Measurements from ENCODE around the gene BAHCC1. TPM values are rescaled to one million over a fixed set of nuclear protein-coding genes. Genes with fewer than 3 reads are reported as not detected.
A peak's percentile ranks its signal among the peaks of the same experiment; 100 is the strongest.

The BAHCC1 gene
- total RNA-seq, 1 experiment from 2014 or later: 9.9 TPM

DNA sequence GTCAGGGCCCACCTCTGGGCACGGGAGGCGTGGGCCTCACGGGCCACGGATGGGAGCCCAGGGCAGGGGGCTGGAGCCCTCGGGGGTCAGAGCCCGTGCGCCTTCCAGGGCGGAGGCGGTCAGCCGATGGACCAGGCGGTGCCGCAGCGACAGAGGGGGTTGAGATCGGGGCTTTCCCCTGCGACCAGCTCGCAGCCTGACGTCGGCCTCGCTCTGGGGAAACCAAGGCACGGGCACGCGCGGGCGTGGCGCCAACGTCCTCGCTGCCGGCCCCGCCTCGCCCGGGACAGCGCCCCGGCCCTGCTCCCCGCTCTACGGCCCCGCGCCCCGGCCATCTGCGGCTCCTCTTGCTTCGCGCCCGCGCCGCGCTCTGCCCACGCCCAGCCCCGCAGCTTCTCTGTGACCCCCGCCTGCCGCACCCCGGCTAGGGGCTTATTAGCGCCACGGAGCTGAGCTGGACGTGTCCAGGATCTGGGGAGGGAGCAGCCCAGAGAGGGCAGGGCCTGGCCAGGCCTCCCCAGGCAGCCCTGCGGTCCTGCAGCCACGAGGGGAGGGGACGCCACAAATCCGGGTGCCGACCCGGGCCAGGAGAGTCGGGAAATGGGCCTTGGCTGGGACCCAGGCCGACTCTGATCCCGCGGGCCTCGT, 103.8 kb downstream of the BAHCC1 start:
- TF ChIP-seq EZH2 (IDR thresholded peaks at IDR 0.05; ENCODE audit: low read length, unreplicated experiment) (no peak), EZH2phosphoT487 (IDR thresholded peaks at IDR 0.05; ENCODE audit: borderline replicate concordance, low read length) (no peak)
- TF ChIP-seq, protein P1, sequence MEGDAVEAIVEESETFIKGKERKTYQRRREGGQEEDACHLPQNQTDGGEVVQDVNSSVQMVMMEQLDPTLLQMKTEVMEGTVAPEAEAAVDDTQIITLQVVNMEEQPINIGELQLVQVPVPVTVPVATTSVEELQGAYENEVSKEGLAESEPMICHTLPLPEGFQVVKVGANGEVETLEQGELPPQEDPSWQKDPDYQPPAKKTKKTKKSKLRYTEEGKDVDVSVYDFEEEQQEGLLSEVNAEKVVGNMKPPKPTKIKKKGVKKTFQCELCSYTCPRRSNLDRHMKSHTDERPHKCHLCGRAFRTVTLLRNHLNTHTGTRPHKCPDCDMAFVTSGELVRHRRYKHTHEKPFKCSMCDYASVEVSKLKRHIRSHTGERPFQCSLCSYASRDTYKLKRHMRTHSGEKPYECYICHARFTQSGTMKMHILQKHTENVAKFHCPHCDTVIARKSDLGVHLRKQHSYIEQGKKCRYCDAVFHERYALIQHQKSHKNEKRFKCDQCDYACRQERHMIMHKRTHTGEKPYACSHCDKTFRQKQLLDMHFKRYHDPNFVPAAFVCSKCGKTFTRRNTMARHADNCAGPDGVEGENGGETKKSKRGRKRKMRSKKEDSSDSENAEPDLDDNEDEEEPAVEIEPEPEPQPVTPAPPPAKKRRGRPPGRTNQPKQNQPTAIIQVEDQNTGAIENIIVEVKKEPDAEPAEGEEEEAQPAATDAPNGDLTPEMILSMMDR (conservative IDR thresholded peaks at IDR 0.05; ENCODE audit: low read depth, low read length): no peak
- Histone ChIP-seq H3K79me2 (ENCODE audit: low read length) (no peaks in the 10 kb centered on the region), H2AFZ (ENCODE audit: low read length) (no peak overlapping the region), H3K9me2 (replicated peaks; ENCODE audit: low read length) (no peaks in the 10 kb centered on the region), H3K27me3 (ENCODE audit: low read length) (no peaks in the 10 kb centered on the region), H3K9me3 (ENCODE audit: low read length) (no peaks in the 10 kb centered on the region), H3K4me1 (ENCODE audit: insufficient read depth, low read length) (no peaks in the 10 kb centered on the region), H3K27ac (ENCODE audit: low read length) (no peak overlapping the region), H4K20me1 (ENCODE audit: low read length) (no peaks in the 10 kb centered on the region), H3K4me3 (ENCODE audit: low read length) (no peak overlapping the region), H3K9ac (ENCODE audit: low read length) (no peak overlapping the region), H3F3A (ENCODE audit: low read length, unreplicated experiment) (no peaks in the 10 kb centered on the region), H3K4me2 (ENCODE audit: low read length) (no peak overlapping the region), H3K36me3 (ENCODE audit: low read depth, low read length) (no peaks in the 10 kb centered on the region)
- intact Hi-C loops (cut with micrococcal nuclease): no loop called here
- DNase-seq (no peak), ATAC-seq (no peak)
- POLR2A ChIA-PET (ENCODE audit: unreplicated experiment): no interaction called here
- CTCF ChIA-PET: no interaction called here
- BruUV-seq (replicated peaks): no TSS peak

DNA sequence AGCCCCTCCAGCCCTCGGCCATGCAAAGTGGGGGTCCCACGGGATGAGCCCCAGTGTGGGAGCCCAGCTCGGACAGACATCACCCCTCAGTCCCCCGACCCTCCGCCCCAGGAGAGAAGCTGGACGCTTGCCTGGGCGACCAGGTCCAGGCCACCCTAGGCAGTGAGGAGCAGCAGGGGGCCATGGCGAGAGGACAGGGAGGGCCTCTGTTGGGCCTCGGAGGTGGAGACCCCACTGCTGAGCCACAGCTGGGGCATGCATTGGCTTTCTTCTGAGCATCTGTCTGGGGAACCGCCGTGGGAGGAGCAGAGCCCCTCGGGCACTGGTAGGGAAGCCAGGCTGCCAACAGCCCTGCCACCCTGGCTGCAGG, 104.3 kb downstream of the BAHCC1 start:
- TF ChIP-seq EZH2phosphoT487 (IDR thresholded peaks at IDR 0.05; ENCODE audit: borderline replicate concordance, low read length) (no peak), EZH2 (IDR thresholded peaks at IDR 0.05; ENCODE audit: low read length, unreplicated experiment) (no peak)
- TF ChIP-seq, protein P1 (conservative IDR thresholded peaks at IDR 0.05; ENCODE audit: low read depth, low read length): no peak
- Histone ChIP-seq H3F3A (ENCODE audit: low read length, unreplicated experiment) (no peaks in the 10 kb centered on the region), H3K4me2 (ENCODE audit: low read length) (no peak overlapping the region), H3K9me2 (replicated peaks; ENCODE audit: low read length) (no peaks in the 10 kb centered on the region), H3K27ac (ENCODE audit: low read length) (no peak overlapping the region), H3K4me3 (ENCODE audit: low read length) (no peak overlapping the region), H3K27me3 (ENCODE audit: low read length) (no peaks in the 10 kb centered on the region), H3K4me1 (ENCODE audit: insufficient read depth, low read length) (no peaks in the 10 kb centered on the region), H3K79me2 (ENCODE audit: low read length) (no peaks in the 10 kb centered on the region), H4K20me1 (ENCODE audit: low read length) (no peaks in the 10 kb centered on the region), H3K9ac (ENCODE audit: low read length) (no peak overlapping the region), H3K36me3 (ENCODE audit: low read depth, low read length) (no peaks in the 10 kb centered on the region), H3K9me3 (ENCODE audit: low read length) (no peaks in the 10 kb centered on the region), H2AFZ (ENCODE audit: low read length) (no peak overlapping the region)
- ChIA-PET POLR2A (ENCODE audit: unreplicated experiment) (interaction anchor here (0.6 kb wide), 1 partner anchor 134 kb away, joined by 4 read pairs; no protein-coding TSS in a partner anchor), CTCF (no interaction called here)
- BruUV-seq (replicated peaks): no TSS peak
- ATAC-seq: no peak
- DNase-seq: no peak
- intact Hi-C loops (cut with micrococcal nuclease): no loop called here

DNA sequence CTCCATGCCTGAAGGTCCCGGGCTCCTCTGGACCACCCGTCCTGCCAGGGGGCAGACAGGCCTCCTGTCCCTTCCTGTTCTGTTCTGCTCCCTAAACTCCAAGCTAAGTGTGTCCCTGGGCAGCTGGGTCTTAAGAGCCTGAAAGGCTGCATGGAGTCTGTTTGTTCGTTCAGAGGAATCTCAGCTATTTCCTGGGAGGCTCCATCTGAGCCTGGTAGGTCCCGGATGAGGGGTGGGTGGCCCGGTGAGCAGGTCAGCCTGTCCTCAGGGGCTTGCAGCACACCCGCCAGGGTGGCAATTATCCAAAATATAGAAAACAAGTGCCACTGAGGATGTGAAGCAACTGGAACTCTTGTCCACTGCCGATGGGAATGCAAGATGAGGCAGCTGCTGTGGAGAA, 104.8 kb downstream of the BAHCC1 start:
- Histone ChIP-seq H3K4me2 (ENCODE audit: low read length) (no peak overlapping the region), H4K20me1 (ENCODE audit: low read length) (no peaks in the 10 kb centered on the region), H3K36me3 (ENCODE audit: low read depth, low read length) (no peaks in the 10 kb centered on the region), H3K27ac (ENCODE audit: low read length) (no peak overlapping the region), H3K79me2 (ENCODE audit: low read length) (no peaks in the 10 kb centered on the region), H3K9me2 (replicated peaks; ENCODE audit: low read length) (no peaks in the 10 kb centered on the region), H3F3A (ENCODE audit: low read length, unreplicated experiment) (no peaks in the 10 kb centered on the region), H3K9me3 (ENCODE audit: low read length) (no peaks in the 10 kb centered on the region), H2AFZ (ENCODE audit: low read length) (no peak overlapping the region), H3K27me3 (ENCODE audit: low read length) (no peaks in the 10 kb centered on the region), H3K4me1 (ENCODE audit: insufficient read depth, low read length) (no peaks in the 10 kb centered on the region), H3K9ac (ENCODE audit: low read length) (no peak overlapping the region), H3K4me3 (ENCODE audit: low read length) (no peak overlapping the region)
- BruUV-seq (replicated peaks): no TSS peak
- TF ChIP-seq, protein P1 (conservative IDR thresholded peaks at IDR 0.05; ENCODE audit: low read depth, low read length): no peak
- TF ChIP-seq EZH2 (IDR thresholded peaks at IDR 0.05; ENCODE audit: low read length, unreplicated experiment): no peak
- TF ChIP-seq EZH2phosphoT487 (IDR thresholded peaks at IDR 0.05; ENCODE audit: borderline replicate concordance, low read length): no peak
- ATAC-seq: peak; percentile 40; the same call in 1 of the 2 replicates
- ChIA-PET CTCF (no interaction called here), POLR2A (ENCODE audit: unreplicated experiment) (interaction anchor here (0.6 kb wide), 1 partner anchor 134 kb away, joined by 4 read pairs; no protein-coding TSS in a partner anchor)
- intact Hi-C loops (cut with micrococcal nuclease): no loop called here
- no peak for DNase-seq
